ENCODE measurements around the gene PPP1R27.

GRCh38 chr17:81831957-81832607 is 2.8 kb downstream of the PPP1R27 start:
- TF ChIP-seq, protein P1, sequence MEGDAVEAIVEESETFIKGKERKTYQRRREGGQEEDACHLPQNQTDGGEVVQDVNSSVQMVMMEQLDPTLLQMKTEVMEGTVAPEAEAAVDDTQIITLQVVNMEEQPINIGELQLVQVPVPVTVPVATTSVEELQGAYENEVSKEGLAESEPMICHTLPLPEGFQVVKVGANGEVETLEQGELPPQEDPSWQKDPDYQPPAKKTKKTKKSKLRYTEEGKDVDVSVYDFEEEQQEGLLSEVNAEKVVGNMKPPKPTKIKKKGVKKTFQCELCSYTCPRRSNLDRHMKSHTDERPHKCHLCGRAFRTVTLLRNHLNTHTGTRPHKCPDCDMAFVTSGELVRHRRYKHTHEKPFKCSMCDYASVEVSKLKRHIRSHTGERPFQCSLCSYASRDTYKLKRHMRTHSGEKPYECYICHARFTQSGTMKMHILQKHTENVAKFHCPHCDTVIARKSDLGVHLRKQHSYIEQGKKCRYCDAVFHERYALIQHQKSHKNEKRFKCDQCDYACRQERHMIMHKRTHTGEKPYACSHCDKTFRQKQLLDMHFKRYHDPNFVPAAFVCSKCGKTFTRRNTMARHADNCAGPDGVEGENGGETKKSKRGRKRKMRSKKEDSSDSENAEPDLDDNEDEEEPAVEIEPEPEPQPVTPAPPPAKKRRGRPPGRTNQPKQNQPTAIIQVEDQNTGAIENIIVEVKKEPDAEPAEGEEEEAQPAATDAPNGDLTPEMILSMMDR (conservative IDR thresholded peaks at IDR 0.05 in 1 of 2, IDR thresholded peaks at IDR 0.05 in 1 of 2; ENCODE audit: low read depth in 1 of 2, low read length in 2 of 2) = no peak
- TF ChIP-seq EZH2 (IDR thresholded peaks at IDR 0.05; ENCODE audit: low read length, missing control alignments) = no peak
